Renal pelvis (tissue), 4 donors: ENCODE data around the gene RAD51B. TPM values are rescaled to one million over a fixed set of nuclear protein-coding genes. Genes with fewer than 3 reads are reported as not detected.
"Not testable (repeated sequence)": the region's sequence is repeated elsewhere in the genome, so short reads cannot be mapped to it uniquely, and the experiment has no call there.

ENCODE experiments used
- DNase-seq: peaks from one replicate; pipeline ENCODE4 v3.0.0-alpha.2; 2013
- polyA plus RNA-seq, 3 donors: library from polyadenylated mRNA; unstranded; fragments of 120-200 nt; gene quantifications; one replicate each; pipeline ENCODE4 v1.2.1, GENCODE V29; 2013; ENCODE audit not compliant: insufficient read length in 3 of 3

Gene RAD51B
- polyA plus RNA-seq, 3 donors = 9.8 to 11.0 (median 9.8) TPM

DNA sequence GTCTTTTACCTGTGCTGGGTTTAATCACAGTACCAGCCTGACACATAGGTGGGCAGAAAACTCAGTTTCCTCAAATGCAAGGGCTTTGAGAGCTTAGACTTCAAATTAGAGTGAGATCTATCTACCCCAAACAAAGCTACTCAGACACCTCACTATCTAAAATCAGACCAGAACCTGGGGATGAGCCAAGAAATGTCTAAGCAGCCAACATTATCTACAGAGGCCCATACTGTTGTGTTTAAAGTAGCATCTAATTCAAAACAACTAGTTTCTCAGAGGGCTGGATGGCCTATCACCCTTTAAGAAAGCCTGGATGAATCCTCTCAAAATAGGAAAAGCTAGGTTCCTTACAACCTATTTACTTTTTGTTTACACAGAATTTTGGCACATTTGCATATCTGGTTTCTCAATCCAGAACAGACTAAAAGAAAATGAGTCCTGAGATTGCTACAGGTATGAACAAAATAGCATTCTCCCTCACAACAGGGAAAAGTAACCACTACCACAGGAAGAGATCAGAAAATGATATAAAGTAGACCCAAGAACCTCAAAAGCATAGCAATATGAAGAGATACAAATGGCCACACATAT is 830.9 kb downstream of the RAD51B start:
- no peak for DNase-seq

DNA sequence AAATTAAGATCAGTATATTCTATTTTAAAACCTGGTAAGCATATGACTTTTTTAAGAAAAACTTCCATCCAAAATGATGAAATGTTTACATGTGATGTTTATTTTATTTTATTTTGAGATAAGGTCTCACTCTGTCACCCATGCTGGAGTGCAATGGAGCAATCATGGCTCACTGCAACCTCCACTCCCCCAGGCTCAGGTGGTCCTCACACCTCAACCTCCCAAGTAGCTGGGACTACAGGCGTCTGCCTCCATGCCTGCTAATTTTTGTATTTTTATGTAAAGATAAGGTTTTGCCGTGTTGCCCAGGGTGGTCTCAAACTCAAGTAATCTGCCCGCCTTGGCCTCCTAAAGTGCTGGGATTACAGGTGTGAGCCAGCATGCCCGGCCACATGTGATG is 831.5 kb downstream of the RAD51B start:
- no peak for DNase-seq

DNA sequence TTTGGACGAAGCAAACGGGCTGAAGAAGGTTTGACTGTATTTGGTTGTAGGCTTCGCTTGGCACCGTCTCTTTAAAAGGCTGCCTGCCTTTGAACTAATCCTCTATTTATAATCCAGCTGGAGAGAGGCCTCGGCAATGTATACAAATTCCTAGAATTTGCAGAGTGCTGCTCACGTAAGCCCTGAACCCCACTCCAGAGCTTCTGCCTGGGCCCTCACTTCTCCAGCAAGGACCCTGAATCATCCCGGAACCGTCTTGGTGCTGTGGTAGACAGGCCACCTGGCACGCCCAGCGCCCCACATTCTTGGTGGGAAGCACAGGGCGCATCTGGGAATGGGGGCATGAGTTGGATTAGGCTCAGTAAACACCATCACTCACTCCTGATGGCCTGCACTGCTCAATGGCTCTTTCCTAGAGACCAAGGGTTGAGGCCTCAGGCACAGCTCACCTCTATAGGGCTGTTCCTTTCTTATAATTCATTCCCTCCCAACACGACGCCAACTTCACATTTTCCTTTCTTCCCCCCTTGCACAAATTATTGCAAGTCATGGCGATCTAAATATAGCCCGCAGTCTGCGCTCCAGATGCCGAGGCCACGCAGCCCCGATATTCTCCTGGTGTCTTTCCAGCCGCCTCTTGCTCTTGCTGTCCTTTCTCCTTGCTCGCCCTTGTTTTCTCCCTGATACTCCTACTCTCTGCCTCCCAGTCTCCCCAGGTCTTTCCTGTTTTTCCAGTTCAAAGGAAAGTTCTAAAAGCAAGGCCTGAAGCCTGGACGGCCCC is 832.3 kb downstream of the RAD51B start:
- no peak for DNase-seq

DNA sequence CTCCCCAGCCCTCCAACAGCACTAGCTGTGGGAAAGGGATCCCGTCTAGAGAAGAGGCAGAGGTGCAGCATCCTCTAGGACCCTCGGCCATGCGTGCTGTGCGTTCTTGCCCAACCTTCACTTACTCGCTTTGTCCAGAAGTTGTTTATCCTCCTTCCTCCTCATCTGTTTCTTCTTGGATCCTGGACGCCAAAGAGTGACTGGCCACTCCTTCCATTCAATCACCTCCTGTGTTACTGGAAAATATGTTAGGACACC is 832.8 kb downstream of the RAD51B start:
- no peak for DNase-seq

DNA sequence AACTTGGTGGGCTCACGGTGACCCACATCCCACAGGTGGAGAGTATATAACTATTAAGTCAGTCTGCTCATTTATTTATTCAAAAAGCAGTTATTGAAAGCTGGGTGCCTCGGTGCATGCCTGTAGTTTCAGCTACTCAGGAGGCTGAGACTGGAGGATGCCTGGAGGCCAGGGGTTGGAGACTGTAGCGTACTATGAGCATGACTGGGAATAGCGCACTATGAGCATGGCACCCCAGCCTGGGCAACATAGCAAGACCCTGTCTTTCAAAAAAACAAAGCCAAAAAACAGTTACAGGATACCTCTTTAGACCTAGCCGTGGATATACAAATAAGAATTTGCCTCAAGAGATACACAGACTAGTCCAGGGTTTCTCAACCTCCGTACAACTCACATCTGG is 833.5 kb downstream of the RAD51B start:
- DNase-seq = no peak

DNA sequence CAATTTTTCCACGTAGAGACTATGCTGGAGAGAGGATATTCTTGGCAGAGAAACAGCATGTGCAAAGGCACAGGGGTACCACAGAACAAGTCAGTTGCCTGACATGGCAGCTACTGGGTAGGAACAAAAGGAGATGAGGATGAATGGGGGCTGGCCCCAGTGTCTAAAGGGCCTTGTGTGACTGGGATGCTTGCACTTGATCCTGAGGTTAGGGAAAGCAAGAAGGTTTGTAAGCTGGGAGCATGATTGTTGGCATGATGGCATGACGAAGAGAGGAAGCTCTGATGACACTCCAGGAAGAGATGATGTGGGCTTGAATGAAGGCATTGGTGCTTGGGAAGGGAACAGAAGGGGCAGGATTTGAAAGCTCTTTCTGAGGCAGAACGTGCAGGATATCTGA is 834.2 kb downstream of the RAD51B start:
- no peak for DNase-seq

DNA sequence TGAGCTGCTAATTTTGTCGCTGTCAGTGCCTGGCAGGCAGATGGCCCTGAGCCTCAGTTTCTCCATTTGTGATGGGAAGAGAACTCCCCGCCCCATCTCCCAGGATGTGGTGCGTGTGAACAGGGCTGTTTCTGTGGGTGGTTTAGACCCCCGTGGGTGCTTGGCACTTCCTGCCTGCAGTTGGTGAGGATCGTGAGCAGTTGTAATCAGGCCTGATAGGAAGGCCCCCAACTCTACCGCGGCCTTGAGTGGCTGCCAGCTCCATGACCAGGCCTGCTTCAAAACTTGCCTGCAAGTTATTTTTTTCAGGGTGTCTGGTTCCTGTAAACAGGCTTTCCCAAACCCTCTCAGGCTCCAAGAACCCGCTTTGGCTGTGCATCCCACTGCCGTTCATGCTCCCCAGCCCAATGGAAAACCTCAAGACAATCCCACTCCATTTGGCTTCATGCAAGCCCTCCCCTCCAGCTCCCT is 834.9 kb downstream of the RAD51B start:
- no peak for DNase-seq

DNA sequence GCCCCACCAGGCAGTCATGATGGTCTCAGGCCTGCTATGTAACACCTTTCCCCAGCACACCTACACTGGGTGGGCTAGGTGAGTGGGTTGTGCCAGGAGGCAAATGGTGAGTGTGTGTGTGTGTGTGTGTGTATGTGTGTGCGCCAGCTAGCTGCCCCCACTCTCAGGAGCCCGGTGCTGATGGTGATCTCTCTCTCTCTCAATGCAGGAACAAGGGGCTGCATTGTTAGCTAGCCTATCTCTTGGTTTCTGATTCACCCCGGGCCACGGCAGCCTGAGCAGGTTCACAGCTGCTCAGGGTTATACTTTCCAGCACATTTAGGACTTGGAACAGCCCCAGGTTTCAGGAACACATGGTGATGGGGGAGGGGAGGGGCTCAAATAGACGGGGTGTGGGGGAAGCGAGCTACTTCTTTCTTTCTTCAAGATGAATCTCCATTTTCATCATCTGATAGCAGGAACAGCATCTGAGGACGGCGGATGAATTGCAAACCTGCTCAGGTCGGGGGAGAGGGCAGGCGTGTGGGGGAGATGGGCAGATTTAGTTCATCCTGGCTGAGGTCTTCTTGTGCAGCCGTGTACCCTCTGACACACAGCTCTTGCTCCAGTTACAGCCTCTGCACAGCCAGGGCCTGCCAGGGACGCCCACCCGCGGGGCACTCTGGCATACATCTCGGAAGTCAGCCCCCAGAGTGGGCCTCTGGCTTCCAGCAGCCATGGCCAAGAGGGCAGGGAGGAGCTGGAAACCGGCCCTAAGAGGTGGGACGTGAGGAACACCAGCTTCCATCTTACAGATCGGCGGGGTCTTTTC is 835.6 kb downstream of the RAD51B start:
- peak; percentile 63 for DNase-seq

DNA sequence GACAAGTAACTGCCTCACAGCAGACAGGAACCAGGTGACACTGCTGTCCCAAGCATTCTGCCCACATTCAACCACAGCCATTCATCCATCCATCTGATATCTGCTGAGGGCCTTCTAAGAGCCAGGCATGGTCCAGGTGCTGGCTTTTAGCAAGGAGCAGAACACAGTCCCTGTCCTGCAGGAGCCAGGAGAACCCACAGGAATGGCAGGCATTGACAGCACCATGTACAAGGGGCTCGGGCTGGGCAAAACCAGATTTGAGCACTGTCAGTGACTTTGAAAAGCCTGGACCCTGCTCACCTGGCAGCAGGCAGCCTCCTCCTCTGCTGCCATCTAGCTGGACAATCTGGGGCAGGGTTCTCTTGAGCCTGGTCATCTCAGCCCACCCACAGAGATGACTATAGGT is 836.3 kb downstream of the RAD51B start:
- no peak for DNase-seq

DNA sequence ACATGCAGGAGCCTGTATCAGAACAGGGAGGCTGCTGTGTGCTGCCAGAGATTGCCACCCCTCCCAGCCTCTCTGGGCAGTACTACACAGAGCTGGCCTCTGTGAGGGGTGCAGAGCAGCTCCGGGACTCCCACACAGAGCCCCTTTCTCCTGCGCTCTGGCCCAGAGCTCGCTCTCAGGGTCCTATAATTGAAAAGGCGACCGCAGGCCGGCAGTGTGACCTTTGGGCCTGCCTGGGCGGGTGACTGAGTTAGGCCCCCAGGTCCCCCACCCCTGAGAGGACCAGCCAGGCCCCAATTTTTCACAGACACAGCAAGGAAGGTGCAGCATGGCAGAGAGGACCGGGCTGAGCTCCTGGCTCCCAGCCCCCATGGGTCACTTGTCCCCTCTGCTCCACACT is 836.9 kb downstream of the RAD51B start:
- no peak for DNase-seq

DNA sequence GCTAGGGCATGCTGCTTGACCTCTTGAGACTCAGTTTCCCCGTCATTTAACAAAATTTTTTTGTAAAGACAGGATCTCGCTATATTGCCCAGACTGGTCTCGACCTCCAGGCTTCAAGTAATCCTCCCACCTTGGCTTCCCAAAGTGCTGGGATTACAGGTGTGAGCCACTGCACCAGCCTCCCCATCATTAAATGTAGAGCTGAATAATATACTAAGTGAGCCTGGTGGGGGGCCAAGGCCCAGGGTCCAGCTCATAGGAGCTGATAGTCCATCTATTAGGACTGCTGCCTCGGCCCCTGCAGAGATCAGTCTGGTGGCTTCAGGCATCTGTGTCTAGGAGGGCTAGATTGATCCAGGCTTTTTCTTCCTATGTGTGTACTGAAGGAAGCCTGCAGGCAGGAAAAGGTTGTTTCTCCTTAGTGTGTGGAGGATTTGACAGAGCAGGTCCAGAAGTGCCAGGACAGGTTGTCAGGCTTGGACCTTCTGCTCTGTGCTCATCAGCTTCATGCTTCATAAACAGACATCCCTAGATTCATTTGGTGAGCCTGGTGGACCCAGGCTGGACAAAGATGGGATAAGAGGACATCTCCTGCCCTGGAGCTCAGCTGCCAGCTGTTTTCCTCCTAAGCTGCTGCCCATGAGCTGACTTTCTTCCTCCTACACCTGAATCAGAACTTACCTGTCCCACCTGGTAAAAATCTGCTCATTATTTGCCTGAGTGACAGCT is 837.9 kb downstream of the RAD51B start:
- no peak for DNase-seq

DNA sequence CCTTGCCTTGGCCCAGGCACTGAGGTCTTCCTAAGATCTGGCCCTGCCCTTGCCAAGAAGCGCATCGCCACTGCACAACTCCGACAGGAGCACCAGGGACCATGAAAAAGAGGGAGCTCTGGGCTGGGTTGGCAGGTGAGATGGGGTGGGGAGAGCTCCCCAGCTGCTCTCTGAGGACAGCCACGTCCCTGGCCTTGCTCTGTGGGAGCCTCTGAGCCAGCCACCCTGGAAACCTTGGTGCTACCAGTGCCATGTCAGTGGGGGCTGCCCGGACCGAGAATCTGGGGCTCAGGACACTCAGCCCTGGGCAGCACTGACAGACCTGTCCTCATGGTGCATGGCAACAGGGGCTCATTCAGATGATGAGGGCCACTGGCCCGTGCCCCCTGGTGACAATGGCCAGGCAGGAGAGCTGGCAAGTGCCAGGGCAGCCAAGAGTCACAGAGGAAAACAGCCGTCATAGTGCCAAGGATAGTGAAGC is 838.5 kb downstream of the RAD51B start:
- no peak for DNase-seq

DNA sequence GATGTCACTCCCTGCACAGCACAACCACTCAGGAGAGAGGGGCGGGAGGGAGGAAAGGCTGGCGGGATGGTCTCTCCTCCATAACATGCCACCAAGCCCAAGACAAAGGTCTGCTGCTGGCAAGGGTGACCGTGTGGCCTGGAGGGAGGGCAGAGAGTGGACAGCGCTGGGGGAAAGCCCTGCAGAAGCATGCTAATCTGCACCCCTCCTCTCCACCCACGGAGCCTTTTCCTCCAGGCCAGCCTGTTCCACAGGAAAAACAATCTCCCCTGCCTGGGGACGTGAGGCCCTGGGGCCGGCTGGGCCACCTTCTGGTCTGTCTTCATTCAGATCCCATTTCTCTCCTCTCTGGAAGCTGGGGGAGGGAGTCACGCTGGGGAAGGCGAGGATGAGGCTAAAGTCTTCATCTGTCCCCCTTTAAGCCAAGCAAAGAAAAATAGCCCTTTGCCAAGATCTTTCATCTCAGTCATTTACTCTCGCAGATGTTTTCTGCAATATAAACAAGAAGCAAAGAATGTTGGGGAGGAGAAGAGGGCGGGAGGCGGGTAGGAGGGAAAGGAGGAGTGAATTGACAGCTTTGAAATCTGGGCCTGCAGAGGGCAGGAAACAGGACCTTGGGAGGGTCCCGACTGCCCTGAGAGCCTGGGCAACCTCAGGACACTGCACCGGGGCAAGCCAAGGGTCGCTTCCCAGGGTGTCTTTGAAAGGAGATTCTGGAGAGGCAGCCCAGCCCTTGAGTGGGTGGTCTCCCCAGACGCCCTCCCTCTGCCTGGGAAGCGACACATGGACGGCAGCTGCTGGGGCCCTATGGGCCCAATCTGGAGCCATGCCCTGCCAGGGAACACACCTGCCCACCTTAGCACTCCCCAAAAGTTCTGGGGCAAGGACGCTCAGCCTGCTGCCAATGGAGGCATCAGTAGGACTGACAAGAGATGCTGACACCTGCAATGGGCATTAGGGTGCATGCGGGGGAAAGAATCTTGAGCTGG is 839.7 kb downstream of the RAD51B start:
- DNase-seq = peak; percentile 65

DNA sequence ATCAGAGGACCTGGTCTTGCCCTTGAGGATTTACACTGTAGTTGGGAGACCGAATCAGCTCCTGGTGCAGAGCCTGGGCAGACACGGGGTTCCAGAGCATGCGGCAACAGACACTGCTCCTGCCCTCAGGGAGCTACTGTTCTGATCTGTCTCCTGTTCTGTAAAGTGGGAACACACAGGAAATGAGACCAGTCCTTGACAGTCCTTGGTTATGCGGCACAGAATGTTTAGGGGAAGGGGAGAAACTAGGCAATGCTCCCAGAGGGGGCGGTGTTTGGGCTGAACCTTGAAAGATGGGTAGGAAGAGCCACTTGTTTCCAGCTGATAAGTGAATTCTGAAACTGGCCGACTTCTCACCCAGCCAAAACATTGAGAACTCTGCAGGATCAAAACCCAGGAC is 840.9 kb downstream of the RAD51B start:
- no peak for DNase-seq

DNA sequence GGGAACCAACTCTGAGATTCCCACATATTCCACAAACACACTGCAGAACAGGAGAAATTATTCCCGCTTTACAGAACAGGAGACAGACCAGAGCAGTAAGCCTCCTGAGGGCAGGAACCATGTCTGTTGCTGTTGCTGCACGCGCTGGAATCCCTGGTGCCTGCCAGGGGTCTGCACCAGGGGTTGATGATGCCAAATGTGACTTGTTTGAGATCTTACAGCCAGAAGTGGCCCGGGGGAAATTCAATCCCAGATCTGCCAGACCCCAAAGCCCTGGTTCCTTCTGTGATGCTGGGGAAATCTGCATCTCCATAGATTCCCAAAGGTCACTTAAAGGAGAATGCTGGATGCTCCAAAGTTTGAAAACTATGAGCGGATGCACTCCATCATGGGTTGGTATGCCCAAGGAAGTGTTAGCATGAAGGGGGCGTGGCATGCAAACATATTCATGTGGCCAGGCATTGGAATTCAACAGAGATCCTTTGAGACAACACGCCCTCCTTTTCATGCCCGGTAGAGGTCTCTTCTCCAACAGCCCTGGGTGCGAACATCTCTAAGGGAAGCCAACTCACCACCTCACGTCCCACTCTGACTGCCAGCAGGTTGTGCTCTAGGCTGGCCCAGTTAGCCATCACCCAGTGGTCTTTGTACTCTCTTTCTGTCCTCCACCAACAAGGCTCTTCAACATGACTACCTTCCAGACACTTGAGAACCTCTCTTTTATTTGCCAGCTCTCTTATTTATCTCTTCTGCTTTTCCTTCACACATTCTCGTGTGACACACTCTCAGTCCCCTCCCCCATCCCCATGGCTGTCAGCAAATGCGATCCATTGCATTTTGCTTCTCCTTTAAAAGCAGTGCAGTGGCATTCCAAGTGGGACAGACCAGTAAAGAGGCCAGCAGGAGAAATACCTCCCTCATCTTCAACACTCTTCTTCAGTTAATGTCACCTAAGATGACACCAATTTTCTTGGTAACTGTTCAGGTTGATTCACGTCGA is 841.9 kb downstream of the RAD51B start:
- DNase-seq = no peak

DNA sequence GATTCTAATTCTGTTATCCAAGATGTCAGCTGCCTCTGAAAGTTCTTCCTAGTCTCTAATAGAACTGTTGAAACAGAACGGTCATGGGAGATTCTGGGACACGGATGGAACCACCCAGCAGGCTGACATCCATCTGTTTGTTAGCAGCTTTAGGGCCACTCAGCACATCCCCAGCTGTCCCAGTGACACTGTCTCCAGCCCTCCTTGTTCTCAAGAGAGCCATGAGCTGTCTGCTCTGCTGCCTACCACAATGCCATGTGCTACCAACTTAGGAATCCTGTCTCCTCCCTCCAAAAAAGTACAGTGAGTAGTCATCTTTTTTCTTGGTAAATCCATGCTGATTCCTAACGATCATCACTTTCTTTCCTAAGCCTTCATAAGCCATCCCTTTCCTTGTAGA is 842.8 kb downstream of the RAD51B start:
- no peak for DNase-seq

DNA sequence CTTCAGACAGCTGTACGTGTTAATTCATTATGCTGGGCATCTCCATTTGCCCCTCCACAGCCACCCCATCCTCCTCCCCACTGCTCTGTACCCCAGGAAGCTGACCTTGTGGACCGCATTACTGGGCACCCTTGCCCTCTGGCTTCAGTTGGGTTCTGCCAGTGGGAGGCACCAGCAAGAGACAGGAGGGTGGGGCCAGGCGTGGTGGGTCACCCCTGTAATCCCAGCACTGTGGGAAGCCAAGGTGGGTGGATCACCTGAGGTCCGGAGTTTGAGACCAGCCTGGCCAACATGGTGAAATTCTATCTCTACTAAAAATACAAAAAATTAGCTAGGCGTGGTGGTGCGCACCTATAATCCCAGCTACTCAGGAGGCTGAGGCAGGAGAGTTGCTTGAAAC is 843.2 kb downstream of the RAD51B start:
- not testable (repeated sequence) for DNase-seq

DNA sequence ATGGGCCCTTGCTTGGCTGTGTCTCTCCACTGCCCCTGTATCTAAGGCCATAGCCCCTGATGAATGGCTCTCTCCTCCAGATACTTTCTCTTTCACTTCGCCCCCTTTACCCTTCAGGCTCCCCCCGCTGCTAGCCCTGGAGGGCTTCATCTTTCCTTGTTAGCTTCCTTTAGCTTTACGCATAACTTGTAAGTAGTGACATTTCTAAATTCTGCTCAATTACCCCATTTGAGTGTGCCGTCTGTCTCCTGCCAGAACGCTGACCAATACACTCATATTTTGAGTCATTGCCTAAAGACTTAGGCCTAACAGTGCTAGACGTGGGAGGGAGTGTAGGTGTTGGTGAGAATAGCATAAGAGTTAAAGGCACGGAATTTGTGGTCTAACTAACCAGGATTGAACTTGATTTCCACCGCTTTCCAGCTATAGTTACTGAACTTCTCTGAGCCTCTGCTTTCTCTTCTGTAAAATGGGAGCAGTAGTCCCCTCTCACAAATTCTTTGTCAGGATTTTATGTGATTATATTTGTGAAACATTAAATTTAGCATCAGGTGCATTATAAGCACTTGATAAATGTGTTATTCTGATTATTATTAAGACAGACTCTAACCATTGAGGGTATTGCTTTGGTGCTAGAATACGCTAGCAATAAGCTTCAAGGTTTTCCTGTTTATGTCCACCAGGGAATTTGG is 844.0 kb downstream of the RAD51B start:
- DNase-seq = no peak

DNA sequence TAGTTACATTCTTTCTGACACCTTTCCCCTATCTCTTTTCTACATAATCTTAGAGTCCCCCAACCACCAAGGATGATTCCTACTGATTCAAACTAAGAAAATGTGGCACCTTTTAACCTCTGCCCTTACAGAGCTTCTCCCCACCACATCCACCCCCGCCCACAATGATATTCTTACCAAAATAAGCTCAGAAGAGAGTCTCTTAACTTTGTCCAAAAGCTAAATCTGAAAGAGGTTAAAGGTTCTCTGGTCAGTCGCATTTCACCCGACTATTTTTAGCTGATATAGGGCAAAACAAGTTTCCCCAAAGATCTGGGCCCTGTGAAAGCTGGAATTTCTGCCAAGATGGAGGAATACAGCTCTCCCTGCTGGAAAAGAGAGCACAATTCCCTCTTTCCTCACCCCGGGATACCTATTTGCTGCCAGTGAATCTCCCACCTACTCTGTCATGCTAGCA is 844.7 kb downstream of the RAD51B start:
- DNase-seq = no peak
